ENCODE measurements around the gene POLR2E. TPM values are rescaled to one million over a fixed set of nuclear protein-coding genes. Genes with fewer than 3 reads are reported as not detected.

The POLR2E gene
- total RNA-seq, 1 donor from 2014 or later = 140 TPM

- Histone ChIP-seq H3K4me1 (peaks cover 37% of the 10 kb centered on the region), H3K4me3 (peak within 1 kb of the TSS; percentile 78), H3K9me3 (replicated peaks) (no peaks in the 10 kb centered on the region), H3K27me3 (ENCODE audit: low read depth) (no peaks in the 10 kb centered on the region), H3K36me3 (peaks cover 27% of the 10 kb centered on the region), H3K27ac (replicated peaks) (peak within 1 kb of the TSS; percentile 75)
- TF ChIP-seq CTCF (IDR thresholded peaks at IDR 0.05; ENCODE audit: borderline replicate concordance) = no peak
- intact Hi-C loops (cut with micrococcal nuclease) = no loop called here
- peak; percentile 99 for DNase-seq
Observed at GRCh38 chr19:1039646-1040475, 55.3 kb downstream of the POLR2E start, which contains the start of gene ABCA7. Gene ABCA7 (plus strand): TSS chr19:1040107. CDS start chr19:1041362, 1,255 bp downstream.

DNA sequence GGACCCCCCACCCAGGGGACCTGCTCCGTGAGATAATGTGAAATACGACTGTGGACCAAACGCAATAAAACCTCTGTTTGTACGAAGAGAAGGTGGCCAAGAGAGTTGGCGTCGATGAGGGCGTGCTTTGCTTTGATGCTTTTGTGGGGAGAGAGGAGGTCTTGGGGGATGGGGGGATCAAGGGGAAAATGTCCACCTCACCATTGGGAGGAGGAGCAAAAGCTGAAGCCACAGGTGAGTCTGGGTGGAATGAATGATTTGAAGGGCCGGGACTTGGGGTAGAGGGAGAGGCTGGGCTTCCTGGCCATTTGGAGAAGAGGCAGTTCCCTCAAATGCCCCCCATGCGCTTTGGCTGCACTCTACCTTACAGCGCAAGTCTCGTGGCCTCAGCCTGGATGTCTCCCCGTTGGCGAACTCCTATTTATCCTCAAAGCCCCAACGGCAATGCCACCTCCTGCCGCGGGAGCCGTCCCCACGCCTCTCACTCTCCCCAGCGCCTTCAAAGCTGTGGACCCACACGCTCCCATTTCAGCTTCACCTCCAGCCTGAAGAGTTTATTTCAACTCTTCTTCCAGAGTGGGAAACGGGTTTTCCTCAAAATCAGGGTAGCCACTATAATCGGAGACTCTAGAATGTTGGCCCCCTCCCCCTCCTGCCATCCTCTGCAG is 56.1 kb downstream of the POLR2E start:
- DNase-seq = no peak

DNA sequence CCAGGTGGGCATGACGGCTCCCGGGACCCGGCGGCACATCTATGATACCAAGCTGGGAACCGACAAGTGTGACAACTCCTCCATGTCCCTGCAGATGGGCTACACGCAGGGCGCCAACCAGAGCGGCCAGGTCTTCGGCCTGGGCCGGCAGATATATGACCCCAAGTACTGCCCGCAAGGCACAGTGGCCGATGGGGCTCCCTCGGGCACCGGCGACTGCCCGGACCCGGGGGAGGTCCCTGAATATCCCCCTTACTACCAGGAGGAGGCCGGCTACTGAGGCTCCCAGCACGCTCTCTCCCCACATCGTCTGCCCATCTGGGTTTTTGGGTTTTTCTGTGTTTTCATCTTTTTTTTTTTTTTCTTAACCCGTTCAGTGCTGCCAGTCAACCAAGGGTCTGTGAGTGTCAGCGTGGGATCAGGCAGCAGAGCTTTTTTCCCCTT is 57.5 kb downstream of the POLR2E start:
- Histone ChIP-seq H3K4me1 (peaks cover 37% of the 10 kb centered on the region), H3K4me3 (no peak overlapping the region), H3K27me3 (ENCODE audit: low read depth) (no peaks in the 10 kb centered on the region), H3K36me3 (peaks cover 32% of the 10 kb centered on the region), H3K9me3 (replicated peaks) (no peaks in the 10 kb centered on the region), H3K27ac (replicated peaks) (peak overlapping the region; percentile 54)
- DNase-seq = no peak
- TF ChIP-seq CTCF (IDR thresholded peaks at IDR 0.05; ENCODE audit: borderline replicate concordance) = no peak
- intact Hi-C loops (cut with micrococcal nuclease) = no loop called here

More for the DNA sequence above, 56.1 kb downstream of the POLR2E start:
- no peak for TF ChIP-seq CTCF (IDR thresholded peaks at IDR 0.05; ENCODE audit: borderline replicate concordance)
- intact Hi-C loops (cut with micrococcal nuclease) = no loop called here
- H3K9me3 ChIP-seq (replicated peaks) = no peaks in the 10 kb centered on the region
- peak overlapping the region; percentile 75 for H3K27ac ChIP-seq (replicated peaks)
- H3K27me3 ChIP-seq (ENCODE audit: low read depth) = no peaks in the 10 kb centered on the region
- peaks cover 24% of the 10 kb centered on the region for H3K36me3 ChIP-seq
- H3K4me3 ChIP-seq = peak overlapping the region; percentile 78
- H3K4me1 ChIP-seq = peaks cover 37% of the 10 kb centered on the region

Other genes with a start within 250 kb of the POLR2E start
- 0.58 TPM for gene ELANE, start 243.1 kb downstream of the POLR2E start, total RNA-seq
- gene CFD, start 235.7 kb downstream of the POLR2E start, total RNA-seq = 200 TPM
- 19.4 TPM for gene MED16, start 202.2 kb downstream of the POLR2E start, total RNA-seq
- not detected for gene RNU6-9, start 201.9 kb downstream of the POLR2E start, total RNA-seq
- 21.6 TPM for gene R3HDM4, start 182.2 kb downstream of the POLR2E start, total RNA-seq
- gene KISS1R, start 178.0 kb downstream of the POLR2E start, total RNA-seq = not detected
- 4.8 TPM for gene ARID3A, start 169.3 kb downstream of the POLR2E start, total RNA-seq
- 19.4 TPM for gene WDR18, start 111.0 kb downstream of the POLR2E start, total RNA-seq
- not detected for gene GRIN3B, start 95.0 kb downstream of the POLR2E start, total RNA-seq
- 119 TPM for gene TMEM259, start 74.3 kb downstream of the POLR2E start, total RNA-seq
- gene RNU6-2, start 73.9 kb downstream of the POLR2E start, total RNA-seq = not detected
- gene CNN2, start 68.8 kb downstream of the POLR2E start, total RNA-seq = 45.6 TPM
- gene ABCA7, start 55.3 kb downstream of the POLR2E start, total RNA-seq = 9.3 TPM
- 4.8 TPM for gene ARHGAP45, start 28.2 kb downstream of the POLR2E start, total RNA-seq
- 327 TPM for gene GPX4, start 8.6 kb upstream of the POLR2E start, total RNA-seq
- gene SBNO2, start 78.9 kb upstream of the POLR2E start, total RNA-seq = 16.9 TPM
- gene STK11, start 110.4 kb upstream of the POLR2E start, total RNA-seq = 50.1 TPM
- 0.96 TPM for gene CBARP, start 142.6 kb upstream of the POLR2E start, total RNA-seq
- gene ATP5F1D, start 146.4 kb upstream of the POLR2E start, total RNA-seq = 501 TPM
- gene MIDN, start 153.2 kb upstream of the POLR2E start, total RNA-seq = 60.5 TPM
- gene CIRBP, start 174.0 kb upstream of the POLR2E start, total RNA-seq = 229 TPM
- gene FAM174C, start 180.2 kb upstream of the POLR2E start, total RNA-seq = 12.4 TPM
- gene EFNA2, start 190.5 kb upstream of the POLR2E start, total RNA-seq = not detected

All from left ventricle myocardium inferior (tissue), 1 donor.